HL-60/S4 treated with retinoic acid at 250 ng/mL for 4 days and 3 days (cell line): ENCODE data around the gene P2RX5.

Source experiments
- in situ Hi-C: fragments of 300-500 bp; cut with MboI; formaldehyde crosslinking; loops from 2 replicates; pipeline ENCODE4 v1.7.0; 2022; ENCODE audit warnings: low sequenced_read_pairs

The P2RX5 gene

DNA sequence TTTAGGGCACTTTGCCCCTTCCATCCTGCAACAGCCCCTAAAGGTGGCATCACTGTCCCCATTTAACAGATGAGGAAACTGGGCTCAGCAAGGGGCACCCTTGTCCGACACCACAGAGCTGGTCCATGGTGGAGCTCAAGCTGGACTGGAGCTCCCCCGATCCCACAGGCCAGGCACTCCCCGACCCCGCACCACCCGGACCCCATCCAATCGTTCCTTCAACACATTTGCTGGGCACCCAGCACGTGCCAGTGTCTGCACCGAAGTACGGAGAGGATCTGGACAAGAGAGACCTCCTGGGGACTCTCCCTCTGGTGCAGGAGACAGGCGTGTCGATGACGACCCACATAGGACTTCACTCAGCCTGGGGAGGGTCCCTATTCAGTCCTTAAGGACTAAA is 13.9 kb downstream of the P2RX5 start:
- in situ Hi-C loops, result no loop called here

DNA sequence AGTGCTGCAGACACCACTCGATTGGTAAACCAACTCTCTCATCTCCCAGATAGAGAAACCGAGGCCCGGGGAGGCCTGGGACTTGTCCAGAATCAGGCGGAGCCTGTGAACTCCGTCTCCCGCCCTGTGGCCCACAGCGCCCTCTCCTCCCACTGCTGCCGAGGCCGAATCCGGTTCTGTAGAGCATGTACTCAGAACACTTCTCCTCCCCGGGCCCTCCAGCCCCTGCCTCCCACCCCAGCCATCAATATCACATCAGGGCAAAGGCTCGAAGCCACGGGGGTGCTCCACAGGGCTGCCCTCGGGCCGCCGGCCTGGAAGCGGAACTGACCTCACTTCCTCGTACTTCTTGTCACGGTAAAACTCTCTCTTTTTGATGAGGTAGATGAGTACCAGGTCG is 14.4 kb downstream of the P2RX5 start:
- in situ Hi-C loops, result no loop called here

DNA sequence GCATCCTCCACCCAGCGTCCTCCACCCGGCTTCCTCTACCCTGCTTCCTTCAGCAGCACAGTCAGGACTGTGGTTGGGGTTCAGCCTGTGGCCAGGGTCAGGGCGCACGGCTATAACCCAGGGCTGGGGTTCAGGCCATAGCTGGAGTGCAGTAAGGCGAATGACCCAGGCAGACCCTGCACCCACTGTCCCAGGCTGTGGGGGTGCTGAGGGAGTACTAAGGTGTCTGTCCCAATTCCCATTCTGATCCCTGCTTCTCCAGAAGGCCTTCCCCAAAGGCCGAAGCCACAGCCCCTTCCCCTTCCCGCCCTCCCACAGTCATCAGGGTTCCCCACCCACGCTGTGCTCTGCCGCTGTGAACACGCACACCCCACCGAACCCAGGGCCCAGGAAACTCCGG is 14.9 kb downstream of the P2RX5 start:
- in situ Hi-C loops, result no loop called here

DNA sequence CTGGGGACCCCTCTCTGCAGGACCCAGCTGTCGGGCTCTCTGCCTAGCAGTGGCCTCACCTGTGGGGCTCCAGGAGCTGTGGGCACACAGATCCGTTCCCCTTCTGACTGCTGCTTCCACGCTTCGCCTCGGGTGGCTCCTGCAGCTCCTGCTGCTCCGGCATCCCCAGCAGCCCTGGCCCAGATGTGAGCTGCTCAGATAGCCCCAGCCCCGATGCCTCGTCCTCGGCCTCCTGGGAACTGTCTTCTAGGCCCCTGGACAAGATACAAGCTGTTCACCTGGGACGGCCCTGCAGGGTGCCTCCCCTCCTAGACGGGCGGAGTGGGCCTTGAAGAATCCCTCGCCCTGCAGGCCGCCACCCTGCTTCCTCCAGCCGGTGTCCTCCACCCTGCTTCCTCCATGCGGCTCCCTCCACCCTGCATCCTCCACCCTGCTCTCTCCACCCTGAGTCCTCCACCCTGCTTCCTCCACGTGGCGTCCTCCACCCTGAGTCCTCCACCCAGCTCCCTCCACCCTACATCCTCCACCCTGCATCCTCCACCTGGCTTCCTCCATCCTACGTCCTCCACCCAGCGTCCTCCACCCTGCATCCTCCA is 16.3 kb downstream of the P2RX5 start:
- in situ Hi-C loops, result no loop called here

DNA sequence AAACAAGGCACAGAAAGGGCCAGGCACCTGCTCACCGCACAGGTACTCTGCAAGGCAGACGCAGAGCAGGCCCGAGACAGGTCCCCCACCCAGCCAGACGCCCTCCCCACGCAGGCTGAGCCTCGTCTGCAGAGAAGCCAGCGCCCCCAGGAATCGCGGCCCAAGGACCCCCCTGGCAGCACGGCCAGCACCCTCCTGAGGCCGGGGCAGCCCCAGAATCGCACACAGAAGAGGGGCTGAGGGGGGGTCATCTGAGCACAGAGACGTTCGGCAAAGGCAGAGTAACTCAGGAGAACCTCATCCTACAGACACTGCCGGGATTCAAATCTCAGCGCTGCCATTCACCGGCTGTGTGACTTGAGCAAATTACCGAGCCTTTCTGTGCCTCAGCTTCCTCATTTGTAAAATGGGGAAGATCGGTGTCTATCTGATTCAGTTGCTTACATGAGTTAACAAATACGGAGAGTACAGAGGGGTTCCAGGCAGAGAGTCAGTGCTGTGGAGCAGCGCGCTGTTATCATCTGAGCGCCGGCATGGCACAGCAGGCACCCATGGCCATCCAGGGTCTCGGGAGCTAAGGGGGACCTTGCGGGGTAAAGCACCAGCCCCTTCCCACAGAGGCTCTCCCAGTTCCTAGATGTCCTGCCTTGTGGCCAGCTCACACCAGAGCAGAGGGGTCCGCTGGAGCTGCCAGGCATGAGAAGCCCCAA is 17.0 kb downstream of the P2RX5 start:
- in situ Hi-C loops, result no loop called here

DNA sequence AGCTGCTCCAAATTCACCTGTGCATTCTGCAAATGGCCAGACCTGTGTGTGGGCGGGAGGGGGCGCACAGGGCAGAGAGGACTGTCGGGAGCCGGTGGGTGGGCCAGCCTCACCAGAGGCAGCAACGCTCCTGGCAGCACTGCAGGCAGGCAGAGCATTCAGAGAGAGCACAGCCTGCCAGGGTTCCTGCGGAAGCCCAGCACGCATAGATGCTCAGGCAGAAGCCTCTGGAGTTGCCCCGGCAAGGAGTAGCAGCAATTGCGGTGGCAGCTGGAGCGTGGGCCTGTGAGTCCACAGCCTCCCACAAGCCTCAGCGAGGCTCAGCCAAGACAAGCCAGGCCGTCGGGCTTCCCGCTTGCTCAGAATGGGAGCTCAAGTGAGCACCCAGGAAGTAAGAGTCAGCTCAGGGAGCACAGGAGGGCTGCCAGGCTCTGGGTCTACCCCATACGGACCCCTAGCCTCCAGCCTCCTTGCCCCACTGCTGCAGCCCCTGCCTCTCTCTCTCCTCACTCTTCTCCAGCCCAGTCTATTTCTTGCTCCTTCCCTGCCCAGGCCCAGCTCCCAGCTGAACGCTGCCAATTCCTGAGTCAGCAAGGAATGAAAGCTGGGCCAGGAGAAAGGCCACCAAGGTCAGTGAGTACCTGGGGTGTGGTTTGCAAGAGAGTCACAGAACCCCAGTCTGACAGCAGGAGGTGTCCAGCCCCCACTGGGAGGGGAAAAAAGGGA is 17.7 kb downstream of the P2RX5 start:
- in situ Hi-C loops, result no loop called here

DNA sequence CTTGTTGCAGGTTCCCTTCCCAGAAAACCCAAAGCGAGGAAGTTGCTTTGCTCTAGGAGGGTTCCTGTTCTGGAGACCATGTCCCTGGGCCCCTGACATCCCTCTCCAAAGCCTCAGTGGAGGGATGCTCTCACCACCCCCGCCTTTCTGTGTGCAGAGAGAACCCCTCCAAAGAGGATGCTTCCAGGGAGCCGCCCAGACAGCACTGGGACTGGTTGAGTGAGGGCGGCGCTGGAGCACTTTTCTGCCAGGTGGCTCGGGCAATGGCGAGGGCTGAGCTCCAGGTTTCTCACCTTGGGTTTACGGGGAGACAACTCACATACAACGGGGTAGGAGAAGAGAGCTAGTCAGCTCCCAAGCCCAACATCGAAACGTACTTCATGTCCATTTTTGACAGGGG is 20.1 kb downstream of the P2RX5 start:
- in situ Hi-C loops, result no loop called here

DNA sequence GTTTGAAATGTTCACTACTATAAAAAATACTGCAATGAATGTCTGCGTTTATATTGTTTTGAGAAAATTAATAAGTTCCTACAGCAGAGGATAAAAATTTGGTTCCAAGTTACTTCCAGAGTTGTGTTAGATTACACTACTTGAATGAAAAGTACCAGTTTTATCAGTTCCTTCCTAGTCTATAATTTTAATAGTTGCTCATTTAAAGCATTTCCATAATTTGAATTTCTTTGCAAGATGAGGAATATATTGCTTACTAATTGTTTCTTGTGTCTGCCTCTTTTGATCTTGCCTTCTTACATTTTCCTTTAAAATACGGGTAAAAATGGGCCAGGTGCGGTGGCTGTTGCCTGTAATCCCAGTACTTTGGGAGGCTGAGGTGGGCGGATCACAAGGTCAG is 23.4 kb downstream of the P2RX5 start:
- in situ Hi-C loops, result no loop called here

DNA sequence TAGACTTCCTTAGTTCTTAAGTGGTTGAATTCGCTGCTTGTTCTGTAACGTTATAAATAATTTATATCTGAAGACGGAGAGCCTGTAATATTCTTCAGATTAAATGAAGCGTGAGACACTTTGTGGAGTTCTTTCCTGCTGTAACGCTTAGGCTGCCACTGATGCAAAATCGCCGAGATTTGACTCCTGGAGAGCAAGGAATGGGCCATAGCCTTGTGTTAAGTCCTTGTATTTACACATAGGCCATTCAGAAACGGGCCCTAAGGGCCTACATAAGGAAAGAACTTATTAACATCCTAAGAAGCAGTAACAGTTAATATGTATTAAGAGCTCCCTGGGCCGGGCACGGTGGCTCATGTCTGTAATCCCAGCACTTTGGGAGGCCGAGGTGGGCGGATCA is 26.4 kb downstream of the P2RX5 start:
- in situ Hi-C loops, result no loop called here

DNA sequence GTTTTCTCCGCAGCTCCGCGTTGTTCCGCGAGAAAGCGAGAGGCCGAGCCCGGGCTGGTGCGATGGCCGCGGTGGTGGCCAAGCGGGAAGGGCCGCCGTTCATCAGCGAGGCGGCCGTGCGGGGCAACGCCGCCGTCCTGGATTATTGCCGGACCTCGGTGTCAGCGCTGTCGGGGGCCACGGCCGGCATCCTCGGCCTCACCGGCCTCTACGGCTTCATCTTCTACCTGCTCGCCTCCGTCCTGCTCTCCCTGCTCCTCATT is 26.9 kb downstream of the P2RX5 start:
- in situ Hi-C loops, result no loop called here

DNA sequence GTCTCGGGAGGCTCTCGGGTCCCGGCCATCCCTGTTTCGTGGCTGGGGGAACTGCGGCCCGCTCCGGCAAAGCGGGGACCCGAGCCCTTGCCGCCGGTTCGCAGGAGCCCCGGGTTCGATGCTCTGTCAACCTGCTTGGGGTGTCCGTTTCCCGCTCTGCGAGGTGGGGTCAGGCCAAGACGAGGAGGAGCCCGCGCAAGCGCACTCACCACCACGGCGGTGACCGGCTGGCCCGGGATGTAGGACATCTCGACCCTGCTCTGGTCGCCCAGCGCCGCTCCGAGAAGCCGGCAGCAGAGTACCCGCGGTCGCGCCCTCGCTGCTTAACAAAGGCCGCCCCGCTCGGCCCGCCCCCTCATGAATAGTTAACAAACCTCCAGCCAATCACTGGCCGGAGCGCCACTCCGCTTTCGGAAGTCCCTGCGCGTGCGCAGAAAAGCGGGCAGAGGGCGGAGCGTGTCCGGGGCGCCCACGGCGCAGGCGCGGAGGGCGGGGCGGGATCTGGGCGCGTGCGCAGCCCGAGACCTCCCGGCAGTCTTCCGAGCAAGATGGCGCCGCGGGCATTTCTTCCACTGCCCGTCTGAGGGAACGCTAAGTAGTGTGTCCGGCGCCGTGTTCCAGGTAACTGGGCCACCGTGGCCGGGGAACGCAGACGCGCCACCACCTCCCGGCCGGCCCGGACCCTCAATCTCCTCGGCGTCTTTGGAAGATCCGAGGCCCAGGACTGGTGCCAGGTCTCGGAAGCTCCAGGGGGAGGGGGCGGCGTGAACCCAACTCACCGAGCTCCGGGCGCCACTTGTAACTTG is 27.5 kb downstream of the P2RX5 start, which contains the start of the genes EMC6 and TAX1BP3:
Gene EMC6, plus strand, starts transcription at position 534 of the 806 bp plus-strand sequence. CDS start 335 bp downstream, outside the sequence.
Gene TAX1BP3, minus strand, starts transcription at position 300 of the 806 bp plus-strand sequence. Its CDS starts 52 bp downstream, at position 248.
- in situ Hi-C loops, result no loop called here

DNA sequence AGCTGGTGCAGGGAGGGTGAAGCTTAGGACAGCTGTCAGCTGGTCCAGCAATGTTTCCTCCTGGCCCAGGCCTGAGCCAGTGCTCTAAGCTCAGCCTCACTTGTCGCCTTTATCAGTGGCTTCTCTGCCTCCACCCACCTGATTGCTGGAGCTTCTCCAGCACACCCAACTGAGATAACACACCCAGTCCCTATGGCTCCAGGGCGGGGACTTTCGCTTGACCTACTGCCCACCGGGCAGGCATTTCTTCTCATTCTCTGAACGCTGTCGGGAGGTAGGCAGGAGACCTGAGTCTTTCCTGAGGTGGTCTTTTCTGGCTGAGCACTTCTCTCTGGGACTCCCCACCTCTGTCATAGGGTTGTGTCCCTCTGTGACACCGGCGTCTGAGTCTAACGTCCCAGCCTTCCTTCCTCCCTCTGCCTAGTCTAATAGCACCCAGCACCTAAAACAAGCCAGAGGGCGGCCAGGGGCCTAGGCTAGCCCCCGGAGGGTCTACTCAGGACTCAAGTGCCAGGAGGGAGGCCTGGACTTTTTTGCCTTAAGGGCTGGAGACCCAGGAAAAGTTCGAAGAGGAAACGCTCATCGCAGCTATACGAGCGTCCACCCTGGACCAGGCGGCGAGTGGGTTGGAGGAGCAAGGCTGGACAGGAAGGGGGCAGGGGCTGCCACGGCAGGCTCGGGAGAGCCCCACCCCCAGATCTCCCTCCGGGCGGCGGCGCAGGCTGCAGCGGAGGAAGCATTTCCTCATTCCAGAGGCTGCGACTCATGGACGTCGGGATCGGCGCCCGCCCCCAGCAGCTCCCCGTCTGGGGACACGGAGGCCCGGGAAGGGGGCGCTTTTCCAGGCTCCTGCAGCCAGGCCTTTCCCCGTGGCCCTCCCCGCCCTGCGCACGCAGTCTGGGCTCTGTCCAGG is 28.3 kb downstream of the P2RX5 start:
- in situ Hi-C loops, result no loop called here

DNA sequence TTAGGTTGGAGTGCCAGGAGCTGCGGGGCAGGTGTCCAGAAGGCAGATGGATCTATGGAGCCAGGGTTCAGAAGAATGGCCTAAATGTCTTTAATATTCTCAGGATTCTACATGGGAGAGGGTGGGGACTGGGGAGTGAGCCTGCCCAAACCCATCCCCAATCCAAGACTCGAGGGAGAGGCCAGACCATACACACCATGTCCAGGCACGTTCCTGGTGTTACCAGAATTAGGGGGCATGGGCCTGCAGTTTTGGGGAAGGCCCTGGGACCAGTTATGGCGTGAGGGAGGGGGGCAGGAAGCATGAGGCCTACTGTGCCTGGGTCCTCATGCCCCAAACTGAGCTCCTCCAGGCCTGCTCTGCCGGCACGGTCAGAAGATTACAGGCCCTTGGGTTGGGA is 29.4 kb downstream of the P2RX5 start:
- in situ Hi-C loops, result no loop called here

DNA sequence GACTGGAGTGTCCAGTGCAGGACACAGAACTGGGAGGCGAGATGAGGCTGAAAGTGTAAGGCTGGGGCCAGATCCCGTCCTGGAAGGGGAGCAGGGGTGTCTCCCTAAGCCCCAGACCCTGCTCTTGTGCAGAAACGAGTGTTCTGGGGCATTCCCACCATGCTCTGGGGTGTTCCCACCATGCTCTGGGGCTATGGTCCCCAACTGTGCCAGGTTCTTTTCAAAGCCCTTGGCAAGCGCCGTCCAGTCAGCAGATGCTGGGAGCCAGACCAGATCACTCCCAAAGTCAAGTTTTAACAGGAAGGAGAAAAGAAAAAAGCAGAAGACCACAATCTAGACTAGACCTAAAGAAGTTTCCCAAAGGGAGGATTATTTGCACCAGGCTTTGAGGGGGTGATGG is 30.1 kb downstream of the P2RX5 start:
- in situ Hi-C loops, result no loop called here

DNA sequence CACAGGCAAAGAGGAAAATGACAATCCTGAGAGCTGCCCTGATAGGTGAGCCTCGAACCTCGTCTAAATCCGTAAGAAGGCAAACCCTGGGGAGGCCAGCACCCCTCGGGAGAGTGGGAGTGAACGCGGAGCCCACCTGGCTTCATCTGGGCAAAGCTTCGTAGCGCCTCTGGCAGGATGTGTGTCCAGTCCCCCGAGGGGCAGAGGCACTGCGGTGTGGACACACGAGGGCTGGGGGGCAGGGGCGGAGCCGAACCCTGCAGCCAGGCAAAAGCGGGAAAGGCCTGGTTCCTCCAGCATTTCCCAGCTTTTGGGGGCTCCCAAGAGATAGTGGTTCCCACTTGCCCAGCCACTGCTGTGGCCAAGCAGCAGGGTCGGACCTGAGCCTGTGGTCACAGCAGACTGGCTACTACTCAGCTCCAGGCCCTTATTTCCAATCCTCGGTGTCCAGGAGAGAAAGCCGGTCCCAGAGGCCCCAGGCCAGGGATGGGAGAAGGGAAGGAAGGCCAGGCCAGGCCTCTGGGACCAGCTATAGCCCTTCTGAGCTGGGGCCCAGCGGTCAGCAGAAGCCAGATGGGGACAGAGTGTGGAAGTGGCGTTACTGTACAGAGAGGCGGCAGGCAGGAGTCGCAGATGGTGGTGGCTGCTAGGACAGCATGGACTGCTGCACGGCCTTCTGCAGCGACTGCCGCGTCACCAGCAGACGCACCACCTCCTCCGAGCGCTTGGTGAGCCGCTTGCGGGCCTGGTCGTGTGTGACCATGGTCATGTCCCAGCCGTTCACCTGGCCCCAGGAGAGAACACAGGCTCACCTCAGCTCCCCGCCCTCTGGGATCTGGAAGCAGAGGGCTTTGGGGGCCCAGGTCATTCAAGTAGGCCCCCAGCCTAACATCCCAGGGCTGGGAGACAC is 32.6 kb downstream of the P2RX5 start:
- in situ Hi-C loops, result no loop called here

DNA sequence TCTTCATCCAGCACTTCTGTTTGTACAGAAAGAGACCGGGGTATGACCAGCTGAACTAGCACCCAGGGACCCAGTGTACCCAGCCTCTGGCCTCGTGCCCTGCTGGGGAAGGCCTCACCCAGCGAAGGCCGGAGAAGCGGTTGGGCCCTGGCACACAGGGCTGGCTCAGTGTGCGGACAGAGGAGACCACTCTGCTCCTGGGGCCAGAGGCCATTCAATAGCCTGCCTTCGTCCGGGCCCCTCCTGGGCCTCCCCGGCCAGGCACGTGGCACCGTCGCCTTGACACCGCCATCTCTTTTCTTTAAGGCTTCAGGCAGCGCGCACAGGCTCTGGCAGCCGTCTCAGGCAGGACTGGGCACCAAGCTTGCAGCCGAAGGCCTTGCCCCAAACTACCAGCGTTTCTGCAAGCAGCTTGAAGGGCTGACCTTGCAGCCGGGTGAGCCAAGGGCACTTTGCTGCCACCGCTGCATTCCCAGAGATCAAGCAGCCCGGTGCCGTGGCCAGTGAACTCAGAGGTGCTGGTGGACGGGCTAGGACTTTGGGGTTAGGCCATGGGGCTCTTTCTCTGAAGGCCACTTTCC is 35.6 kb downstream of the P2RX5 start:
- in situ Hi-C loops, result no loop called here

DNA sequence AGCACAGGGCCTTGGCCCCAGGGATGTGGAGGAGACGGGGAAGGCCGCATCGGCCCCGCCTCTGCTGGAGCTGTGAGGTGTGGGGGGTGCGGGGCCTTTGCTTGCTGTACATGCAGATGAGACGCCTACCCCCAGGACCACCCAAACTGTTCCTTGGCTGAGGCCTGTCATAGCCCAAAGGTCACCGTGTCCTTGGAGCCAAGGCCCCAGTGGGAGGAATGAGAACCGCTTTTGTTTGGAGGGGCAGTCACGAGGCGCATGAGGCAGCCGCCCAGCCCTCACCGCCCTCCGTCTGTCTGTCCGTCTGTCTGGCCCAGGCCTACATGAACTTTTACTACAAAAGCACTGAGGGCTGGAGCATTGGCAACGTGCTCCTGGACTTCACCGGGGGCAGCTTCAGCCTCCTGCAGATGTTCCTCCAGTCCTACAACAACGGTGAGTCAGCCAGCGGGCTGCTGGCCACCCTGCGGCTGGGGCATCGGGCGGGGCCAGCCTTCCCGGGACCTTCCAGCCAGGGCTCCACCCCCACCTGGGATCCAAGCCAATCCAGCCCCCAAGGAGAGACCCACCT is 36.3 kb downstream of the P2RX5 start:
- in situ Hi-C loops, result no loop called here

DNA sequence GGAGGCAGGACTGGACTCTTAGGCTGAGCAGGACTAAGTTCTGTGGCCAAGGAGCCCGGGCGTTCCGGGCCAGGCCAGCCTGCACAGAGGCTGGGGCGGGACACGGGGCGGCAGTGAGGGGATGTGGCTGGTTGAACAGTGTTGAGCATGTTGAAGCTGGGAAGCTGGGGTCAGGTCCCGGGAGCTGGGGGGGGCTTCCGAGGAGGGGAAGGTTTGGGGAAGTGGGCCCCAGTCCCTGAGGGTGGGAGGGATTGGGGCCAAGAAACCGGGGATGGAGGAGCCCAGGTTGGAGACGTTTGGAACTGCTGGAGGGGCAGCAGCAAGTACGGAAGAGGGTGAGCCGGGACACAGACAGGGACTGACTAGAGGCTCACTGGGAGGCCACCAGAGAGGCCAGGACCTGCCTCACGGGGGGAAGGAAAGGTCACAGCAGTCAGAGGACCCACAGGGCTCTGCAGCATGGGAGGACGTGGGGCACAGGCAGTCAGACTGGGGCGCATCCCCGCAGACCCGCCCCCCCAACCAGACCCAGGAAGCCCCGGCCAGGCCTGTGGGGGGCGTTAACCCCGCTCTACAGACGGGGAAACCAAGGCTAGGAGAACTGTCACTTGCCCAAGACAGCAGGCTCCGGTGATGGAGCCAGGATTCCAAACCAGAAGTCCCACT is 37.0 kb downstream of the P2RX5 start:
- in situ Hi-C loops, result no loop called here
